H7 (cell line): Measurements from ENCODE around the gene RBMS1. TPM values are rescaled to one million over a fixed set of nuclear protein-coding genes. Genes with fewer than 3 reads are reported as not detected.

Experiments
- DNase-seq: peaks from one replicate; pipeline ENCODE4 v3.0.0; 2012
- H3K27me3 ChIP-seq: 2 replicates; pipeline ENCODE4 v1.6.0; 2011; ENCODE audit warnings: mild to moderate bottlenecking, low read length; ENCODE audit not compliant: control insufficient read depth, insufficient read depth
- H3K36me3 ChIP-seq: replicated peaks from 2 replicates; pipeline ENCODE4 v1.5.1; 2011; ENCODE audit warnings: low read length; ENCODE audit not compliant: control insufficient read depth, insufficient read depth
- H3K4me3 ChIP-seq: 2 replicates; pipeline ENCODE4 v1.5.1; 2011; ENCODE audit warnings: low read depth, mild to moderate bottlenecking, control low read depth, low read length, moderate library complexity; ENCODE audit not compliant: insufficient read depth
- total RNA-seq: library from RNA; depleted of rRNA; stranded (reverse); fragments of >200 nt; shearing (Covaris generic); gene quantifications from 2 replicates; pipeline ENCODE4 v1.2.3, GENCODE V29; 2014

RBMS1 gene
- total RNA-seq, 1 experiment from 2014 or later: 46.7 TPM

DNA sequence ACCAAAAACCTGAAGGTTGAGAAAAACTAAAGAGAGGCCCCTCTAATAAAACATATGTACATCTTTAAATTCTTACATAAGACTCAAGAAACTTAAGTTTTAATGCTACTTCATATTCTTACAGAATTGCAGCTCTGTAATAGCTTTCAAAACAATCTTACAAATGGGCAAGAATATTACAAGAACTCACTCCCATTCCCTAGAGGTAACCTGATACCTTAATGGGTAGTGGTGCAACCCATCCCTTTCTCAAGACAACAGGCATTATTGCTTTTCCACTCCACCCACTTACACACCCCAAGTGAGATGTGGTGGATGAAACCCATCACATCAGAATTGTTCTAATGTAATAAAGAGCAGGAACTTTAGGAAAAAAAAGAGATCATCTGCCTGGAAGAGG lies 103.7 kb downstream of the RBMS1 start:
- H3K27me3 ChIP-seq: no peaks in the 10 kb centered on the region
- no peaks in the 10 kb centered on the region for H3K36me3 ChIP-seq
- no peak for DNase-seq

GRCh38 chr2:160388464-160389263 lies 104.9 kb downstream of the RBMS1 start:
- no peak for DNase-seq
- no peaks in the 10 kb centered on the region for H3K36me3 ChIP-seq
- no peak overlapping the region for H3K4me3 ChIP-seq
- H3K27me3 ChIP-seq: no peaks in the 10 kb centered on the region

More for the DNA sequence above, 103.7 kb downstream of the RBMS1 start:
- no peak overlapping the region for H3K4me3 ChIP-seq

- no peaks in the 10 kb centered on the region for H3K27me3 ChIP-seq
- H3K36me3 ChIP-seq: no peaks in the 10 kb centered on the region
- DNase-seq: no peak
- no peak overlapping the region for H3K4me3 ChIP-seq
These were observed 105.9 kb downstream of the RBMS1 start for GRCh38 chr2:160387558-160388262.

DNA sequence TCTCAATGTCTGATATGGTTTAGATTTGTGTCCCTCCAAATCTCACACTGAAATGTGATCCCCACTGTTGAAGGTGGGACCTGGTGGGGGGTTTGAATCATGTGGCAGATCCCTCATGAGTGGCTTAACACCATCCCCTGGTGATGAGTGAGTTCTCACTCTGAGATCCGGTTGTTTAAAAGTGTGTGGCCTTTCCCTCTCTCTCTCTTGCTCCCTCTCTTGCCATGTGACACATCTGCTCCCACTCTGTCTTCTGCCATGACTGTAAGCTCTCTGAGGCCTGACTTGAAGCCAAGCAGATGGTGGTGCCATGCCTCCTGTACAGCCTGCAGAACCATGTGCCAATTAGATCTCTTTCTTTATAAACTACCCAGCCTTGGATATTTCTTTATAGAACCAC lies 108.8 kb downstream of the RBMS1 start:
- no peak for DNase-seq
- Histone ChIP-seq H3K36me3 (no peaks in the 10 kb centered on the region), H3K4me3 (no peak overlapping the region)

GRCh38 chr2:160381425-160381951 lies 112.1 kb downstream of the RBMS1 start:
- Histone ChIP-seq H3K27me3 (no peaks in the 10 kb centered on the region), H3K36me3 (no peaks in the 10 kb centered on the region), H3K4me3 (no peak overlapping the region)
- DNase-seq: no peak

More for the DNA sequence above, 108.8 kb downstream of the RBMS1 start:
- no peaks in the 10 kb centered on the region for H3K27me3 ChIP-seq

DNA sequence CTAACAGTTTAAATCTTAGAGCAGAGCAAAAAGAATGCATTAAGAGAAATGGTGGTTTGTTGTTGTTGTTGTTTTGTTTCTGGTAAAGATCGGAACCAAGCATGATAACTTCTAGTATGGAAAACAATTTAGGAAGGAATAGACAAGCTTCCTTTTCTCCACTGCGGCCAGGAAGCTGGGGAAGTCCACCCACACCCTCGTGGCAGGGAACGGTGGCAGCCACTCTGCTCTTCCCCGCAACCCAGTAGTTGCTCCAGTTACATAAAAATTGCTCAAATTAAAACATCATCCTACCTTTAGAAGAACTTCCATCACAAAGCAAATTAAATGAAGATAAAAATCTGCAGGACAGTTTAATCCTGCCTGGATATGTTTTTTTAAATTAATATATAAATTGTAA lies 113.0 kb downstream of the RBMS1 start:
- DNase-seq: no peak

DNA sequence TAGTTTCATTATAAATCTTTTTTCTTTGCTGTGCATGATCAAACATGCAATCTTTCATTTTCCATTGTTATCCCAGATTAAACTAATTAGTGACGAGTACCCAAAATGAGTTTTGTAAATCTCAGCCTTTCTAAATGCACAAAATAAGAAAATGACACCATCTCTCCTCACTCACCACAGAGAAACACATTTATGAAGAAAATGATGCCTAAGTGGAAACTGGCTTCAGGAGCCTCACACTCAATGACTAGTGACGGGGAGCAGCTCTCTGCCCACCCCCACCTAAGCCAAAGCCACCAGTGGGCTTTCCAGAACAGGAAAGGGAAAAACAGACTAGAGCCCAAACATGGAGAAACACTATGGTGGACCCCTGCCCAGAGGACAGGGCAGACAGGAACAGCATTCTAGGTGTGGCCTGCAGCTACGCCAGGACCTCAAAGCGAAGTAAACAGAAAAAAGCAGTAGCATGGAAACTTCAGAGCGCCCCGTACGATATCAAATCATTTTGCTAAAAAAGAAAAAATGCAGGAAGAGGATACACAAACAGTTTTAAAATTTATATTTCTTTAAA lies 113.5 kb downstream of the RBMS1 start:
- no peak overlapping the region for H3K4me3 ChIP-seq
- no peak for DNase-seq
- H3K36me3 ChIP-seq: no peaks in the 10 kb centered on the region
- H3K27me3 ChIP-seq: no peaks in the 10 kb centered on the region

More for the DNA sequence above, 113.0 kb downstream of the RBMS1 start:
- Histone ChIP-seq H3K36me3 (no peaks in the 10 kb centered on the region), H3K4me3 (no peak overlapping the region), H3K27me3 (no peaks in the 10 kb centered on the region)

- no peaks in the 10 kb centered on the region for H3K36me3 ChIP-seq
- H3K4me3 ChIP-seq: no peak overlapping the region
- DNase-seq: no peak
- H3K27me3 ChIP-seq: no peaks in the 10 kb centered on the region
These were observed 114.2 kb downstream of the RBMS1 start for GRCh38 chr2:160379399-160379798.

DNA sequence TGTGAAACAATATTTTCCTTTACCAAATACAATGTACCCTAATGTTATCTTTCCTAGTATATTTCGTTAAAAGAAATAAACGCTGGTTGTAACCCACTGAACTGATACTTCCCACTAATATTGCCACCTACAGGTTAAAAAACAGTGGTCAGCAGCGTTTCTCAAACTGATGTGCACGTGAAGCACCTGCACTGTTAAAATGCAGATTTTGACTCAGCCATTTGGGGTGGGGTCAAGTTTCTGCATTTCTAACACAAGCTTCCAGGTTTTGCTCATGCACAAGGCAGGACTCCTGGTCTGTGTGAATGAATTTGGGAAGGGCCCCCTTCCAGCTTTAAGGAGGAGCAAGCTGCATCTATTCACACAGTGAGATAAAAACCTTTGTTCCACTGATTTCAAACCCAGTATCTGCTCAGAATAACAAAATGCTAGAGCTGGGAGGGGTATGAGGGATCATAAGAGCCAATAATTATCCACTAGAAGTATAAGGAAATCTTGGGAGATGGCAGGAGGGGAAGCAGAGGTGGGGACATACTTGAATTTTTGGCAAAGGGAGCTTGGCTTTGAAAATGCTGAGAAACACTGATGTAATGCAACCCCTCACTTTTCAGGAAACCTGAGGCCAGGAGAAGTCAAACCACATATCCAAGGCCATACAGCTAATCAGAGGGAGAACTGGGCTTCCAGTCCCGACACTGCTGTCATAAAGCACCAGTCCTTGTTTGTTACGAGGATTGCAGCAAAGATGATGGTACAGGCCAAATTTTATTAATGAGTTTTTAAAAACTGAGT lies 116.2 kb downstream of the RBMS1 start:
- DNase-seq: no peak
- H3K36me3 ChIP-seq: no peaks in the 10 kb centered on the region
- no peaks in the 10 kb centered on the region for H3K27me3 ChIP-seq
- no peak overlapping the region for H3K4me3 ChIP-seq

GRCh38 chr2:160376576-160376975 lies 117.0 kb downstream of the RBMS1 start:
- no peak for DNase-seq
- no peak overlapping the region for H3K4me3 ChIP-seq
- no peaks in the 10 kb centered on the region for H3K36me3 ChIP-seq
- no peaks in the 10 kb centered on the region for H3K27me3 ChIP-seq

- H3K4me3 ChIP-seq: no peak overlapping the region
- DNase-seq: no peak
These were observed 117.7 kb downstream of the RBMS1 start for GRCh38 chr2:160375802-160376469.

DNA sequence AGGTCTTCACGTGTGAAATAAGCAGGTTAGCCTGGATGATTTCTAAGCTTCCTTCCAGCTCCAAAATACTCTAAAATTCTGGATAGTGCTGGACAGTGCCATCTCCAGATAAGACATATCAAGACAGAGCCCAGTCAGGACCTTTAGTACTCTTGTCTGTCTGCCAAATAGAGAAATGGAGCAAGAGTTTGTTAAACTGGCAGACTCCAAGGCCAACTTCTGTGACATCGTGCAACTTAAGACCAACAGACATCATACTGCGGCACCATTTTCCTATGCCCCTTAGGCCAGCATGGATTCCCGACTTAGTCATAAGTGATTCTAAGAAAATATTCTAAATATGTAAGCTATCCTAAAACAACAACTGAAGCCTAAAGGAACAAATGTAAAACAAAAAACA lies 118.6 kb downstream of the RBMS1 start:
- Histone ChIP-seq H3K4me3 (no peak overlapping the region), H3K27me3 (no peaks in the 10 kb centered on the region), H3K36me3 (no peaks in the 10 kb centered on the region)
- DNase-seq: no peak

More at GRCh38 chr2:160375802-160376469, 117.7 kb downstream of the RBMS1 start:
- Histone ChIP-seq H3K27me3 (no peaks in the 10 kb centered on the region), H3K36me3 (no peaks in the 10 kb centered on the region)

GRCh38 chr2:160373666-160374065 lies 119.9 kb downstream of the RBMS1 start:
- Histone ChIP-seq H3K27me3 (no peaks in the 10 kb centered on the region), H3K4me3 (no peak overlapping the region), H3K36me3 (no peaks in the 10 kb centered on the region)
- no peak for DNase-seq

GRCh38 chr2:160373263-160373662 lies 120.3 kb downstream of the RBMS1 start:
- Histone ChIP-seq H3K36me3 (no peaks in the 10 kb centered on the region), H3K4me3 (no peak overlapping the region), H3K27me3 (no peaks in the 10 kb centered on the region)
- no peak for DNase-seq
